NCI-H524 (cell line): Measurements from ENCODE around the gene RTP5.

Experiments
- DNase-seq, 2 experiments: peaks; one replicate each; lab custom pipeline; 2025; lab: John Stamatoyannopoulos, UW

RTP5 gene

GRCh38 chr2:241857572-241858121 is 11.9 kb upstream of the RTP5 start:
- no peak for DNase-seq

GRCh38 chr2:241858206-241859016 is 11.1 kb upstream of the RTP5 start, which contains the start of gene PDCD1:
Gene PDCD1 (minus strand): TSS chr2:241858894. CDS start chr2:241858838, 56 bp downstream.
- DNase-seq = no peak

- no peak for DNase-seq
These were observed 10.5 kb upstream of the RTP5 start for GRCh38 chr2:241859017-241859435.

GRCh38 chr2:241859436-241860183 is 9.9 kb upstream of the RTP5 start:
- peak in 1 of 2 experiments; percentile 55 for DNase-seq

- DNase-seq = peak in 1 of 2 experiments; percentile 53
These were observed 9.1 kb upstream of the RTP5 start for GRCh38 chr2:241860184-241861078.

- DNase-seq = no peak
These were observed 8.3 kb upstream of the RTP5 start for GRCh38 chr2:241861264-241861663.

GRCh38 chr2:241862093-241862492 is 7.4 kb upstream of the RTP5 start:
- no peak for DNase-seq

GRCh38 chr2:241862775-241863535 is 6.6 kb upstream of the RTP5 start:
- DNase-seq = no peak

- DNase-seq = no peak
These were observed 6.0 kb upstream of the RTP5 start for GRCh38 chr2:241863536-241863954.

- DNase-seq = no peak
These were observed 5.2 kb upstream of the RTP5 start for GRCh38 chr2:241864168-241864849.

- DNase-seq = no peak
These were observed 4.7 kb upstream of the RTP5 start for GRCh38 chr2:241864850-241865213.

- DNase-seq = no peak
These were observed 4.0 kb upstream of the RTP5 start for GRCh38 chr2:241865416-241865956.

GRCh38 chr2:241865957-241866789 is 3.4 kb upstream of the RTP5 start:
- no peak for DNase-seq

- DNase-seq = no peak
These were observed 2.5 kb upstream of the RTP5 start for GRCh38 chr2:241866790-241867645.

- peak; percentile 73 to 92 for DNase-seq
These were observed 1.6 kb upstream of the RTP5 start for GRCh38 chr2:241867776-241868420.

GRCh38 chr2:241868661-241869081 is 858 bp upstream of the RTP5 start:
- DNase-seq = peak; percentile 60 to 68

- peak; percentile 30 to 44 for DNase-seq
These were observed 582 bp downstream of the RTP5 start for GRCh38 chr2:241870081-241870541.
